WI38 (cell line): ENCODE data around the gene SCML2.
"Not testable (repeated sequence)": the region's sequence is repeated elsewhere in the genome, so short reads cannot be mapped to it uniquely, and the experiment has no call there.

ENCODE experiments used
- H3K4me3 ChIP-seq: 2 replicates; pipeline ENCODE4 v1.5.1; 2011; ENCODE audit warnings: low read depth, mild to moderate bottlenecking, control low read depth, low read length
- TF ChIP-seq, protein P1 (sequence below): IDR thresholded peaks from 2 replicates; pipeline ENCODE4 v1.5.1; 2012; ENCODE audit warnings: low read depth, mild to moderate bottlenecking, control low read depth, low read length

Gene SCML2

DNA sequence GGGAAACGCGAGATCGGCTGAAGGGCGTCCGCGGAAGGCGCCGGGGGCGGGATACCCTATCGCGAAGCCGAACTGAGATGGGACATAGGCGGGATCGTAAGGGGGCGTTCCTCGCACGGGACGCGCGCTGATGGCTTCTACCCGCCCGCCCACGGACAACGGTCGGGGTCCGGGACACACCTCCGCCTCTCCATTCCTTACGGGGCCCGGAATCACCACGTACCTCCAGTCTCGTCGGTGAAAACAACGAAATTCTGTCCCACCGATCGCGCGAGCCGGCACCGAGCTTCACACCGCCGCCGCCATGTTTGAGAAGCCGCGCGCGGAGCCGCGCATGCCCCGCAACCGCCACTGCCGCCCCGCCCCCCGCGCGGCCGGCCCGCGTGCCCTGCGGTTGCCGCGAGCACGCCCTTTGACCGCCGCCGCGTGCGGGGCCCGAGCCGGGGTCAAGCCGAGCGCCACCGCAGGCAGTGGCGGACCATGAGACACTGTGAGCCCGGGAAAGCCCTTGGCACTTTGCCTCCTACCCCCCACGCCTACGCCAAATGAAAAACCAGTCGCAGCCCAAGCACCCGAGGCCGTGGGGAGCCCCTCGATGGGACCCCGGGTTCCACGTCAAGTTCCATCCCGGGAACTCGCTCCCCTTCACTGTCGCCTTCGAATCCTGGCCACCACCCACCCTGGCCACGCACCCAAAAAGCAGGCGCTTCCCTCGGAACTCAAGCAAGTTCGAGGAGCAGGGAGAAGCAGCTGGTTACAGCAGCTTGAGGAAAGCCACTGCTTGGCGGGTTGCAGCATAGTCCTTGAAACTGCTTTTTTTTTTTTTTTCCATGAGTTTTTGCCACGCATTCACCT lies at the start of gene SCML2:
Gene SCML2, minus strand, starts transcription at position 320 of the 855 bp plus-strand sequence. CDS start 20,617 bp downstream, outside the sequence.
- TF ChIP-seq, protein P1, sequence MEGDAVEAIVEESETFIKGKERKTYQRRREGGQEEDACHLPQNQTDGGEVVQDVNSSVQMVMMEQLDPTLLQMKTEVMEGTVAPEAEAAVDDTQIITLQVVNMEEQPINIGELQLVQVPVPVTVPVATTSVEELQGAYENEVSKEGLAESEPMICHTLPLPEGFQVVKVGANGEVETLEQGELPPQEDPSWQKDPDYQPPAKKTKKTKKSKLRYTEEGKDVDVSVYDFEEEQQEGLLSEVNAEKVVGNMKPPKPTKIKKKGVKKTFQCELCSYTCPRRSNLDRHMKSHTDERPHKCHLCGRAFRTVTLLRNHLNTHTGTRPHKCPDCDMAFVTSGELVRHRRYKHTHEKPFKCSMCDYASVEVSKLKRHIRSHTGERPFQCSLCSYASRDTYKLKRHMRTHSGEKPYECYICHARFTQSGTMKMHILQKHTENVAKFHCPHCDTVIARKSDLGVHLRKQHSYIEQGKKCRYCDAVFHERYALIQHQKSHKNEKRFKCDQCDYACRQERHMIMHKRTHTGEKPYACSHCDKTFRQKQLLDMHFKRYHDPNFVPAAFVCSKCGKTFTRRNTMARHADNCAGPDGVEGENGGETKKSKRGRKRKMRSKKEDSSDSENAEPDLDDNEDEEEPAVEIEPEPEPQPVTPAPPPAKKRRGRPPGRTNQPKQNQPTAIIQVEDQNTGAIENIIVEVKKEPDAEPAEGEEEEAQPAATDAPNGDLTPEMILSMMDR = no peak
- peak within 1 kb of the TSS; percentile 61 for H3K4me3 ChIP-seq

DNA sequence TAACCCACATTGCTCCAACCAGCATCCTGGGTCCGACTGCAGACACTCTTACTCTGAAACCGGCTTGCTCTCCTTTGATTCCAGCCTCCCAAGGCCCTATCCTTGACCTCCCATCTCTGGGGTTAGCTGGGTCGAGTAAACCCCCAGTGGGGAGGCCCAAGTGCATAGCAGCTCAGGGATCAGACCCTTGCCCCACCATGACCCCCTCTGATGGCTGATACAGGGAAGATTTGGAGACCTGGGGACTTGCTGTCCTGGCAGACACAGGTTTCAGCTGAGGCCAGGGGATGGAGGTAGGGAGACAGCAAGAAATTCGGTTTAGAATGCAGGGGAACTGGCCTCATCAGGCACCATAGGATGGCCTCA lies 47.3 kb upstream of the SCML2 start:
- TF ChIP-seq, protein P1 = no peak
- H3K4me3 ChIP-seq = no peak overlapping the region

DNA sequence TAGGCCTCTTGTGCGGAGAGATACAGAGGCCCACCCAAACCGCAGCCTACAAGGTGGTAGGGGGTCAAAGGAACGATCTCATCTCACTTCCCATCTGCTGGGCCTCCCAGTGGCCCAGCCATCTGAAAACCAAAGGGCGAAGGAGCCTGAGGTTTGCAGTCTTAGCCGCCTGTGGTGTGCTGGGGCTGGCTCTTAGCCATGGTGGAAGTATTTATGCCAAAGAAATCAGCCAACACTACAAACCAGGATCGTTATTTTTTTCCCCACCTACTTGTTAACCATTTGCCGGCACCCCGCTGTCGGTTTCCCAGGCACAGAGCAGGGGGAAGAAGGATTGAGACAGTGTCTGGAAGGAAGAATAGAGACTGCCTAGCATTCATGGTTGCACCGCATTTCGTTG lies 40.0 kb upstream of the SCML2 start:
- TF ChIP-seq, protein P1 = no peak
- H3K4me3 ChIP-seq = no peak overlapping the region

DNA sequence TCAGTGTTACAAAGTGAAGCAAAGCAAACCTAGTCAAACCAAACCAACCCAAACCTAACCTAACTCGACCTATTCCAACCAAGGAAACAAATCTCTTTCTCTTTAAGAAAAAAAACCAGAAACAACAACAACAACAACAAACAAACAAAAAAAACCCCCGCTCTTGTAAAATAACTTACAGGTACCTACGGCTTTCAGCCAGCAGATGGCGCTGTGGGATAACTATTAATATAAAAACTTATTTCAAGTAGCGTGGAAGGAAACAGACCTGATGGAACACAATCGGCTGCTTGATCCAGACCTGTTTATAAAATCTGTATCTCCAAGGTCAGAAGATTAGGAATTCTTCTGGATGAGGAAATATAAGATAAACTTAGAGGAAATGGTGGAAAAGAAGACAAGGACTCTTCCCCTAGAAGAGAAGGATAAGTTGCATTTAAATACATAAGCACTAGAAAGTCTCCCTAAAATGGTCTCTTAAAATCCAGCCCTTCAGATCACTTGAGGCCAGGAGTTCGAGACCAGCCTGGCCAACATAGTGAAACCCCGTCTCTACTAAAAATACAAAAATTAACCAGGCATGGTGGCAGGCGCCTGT lies 36.6 kb upstream of the SCML2 start:
- no peak overlapping the region for H3K4me3 ChIP-seq
- TF ChIP-seq, protein P1 = peak; percentile 42; the same call in 1 of the 2 replicates

DNA sequence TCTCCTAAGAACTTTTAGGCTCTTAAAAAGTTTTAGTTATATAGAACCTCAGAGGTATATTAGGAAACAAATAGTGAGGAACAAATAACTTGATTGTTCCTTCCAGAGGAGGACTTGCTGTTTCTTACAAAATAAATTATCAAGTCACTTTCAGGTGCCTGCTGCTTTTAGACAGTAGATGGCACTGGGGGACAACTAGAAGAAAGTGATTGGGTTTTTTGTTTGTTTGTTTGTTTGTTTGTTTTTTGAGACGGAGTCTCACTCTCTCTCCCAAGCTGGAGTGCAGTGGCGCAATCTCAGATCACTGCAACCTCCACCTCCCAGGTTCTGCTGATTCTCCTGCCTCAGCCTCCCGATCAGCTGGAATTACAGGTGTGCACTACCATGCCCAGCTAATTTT lies 35.5 kb upstream of the SCML2 start:
- H3K4me3 ChIP-seq = no peak overlapping the region
- TF ChIP-seq, protein P1 = no peak

DNA sequence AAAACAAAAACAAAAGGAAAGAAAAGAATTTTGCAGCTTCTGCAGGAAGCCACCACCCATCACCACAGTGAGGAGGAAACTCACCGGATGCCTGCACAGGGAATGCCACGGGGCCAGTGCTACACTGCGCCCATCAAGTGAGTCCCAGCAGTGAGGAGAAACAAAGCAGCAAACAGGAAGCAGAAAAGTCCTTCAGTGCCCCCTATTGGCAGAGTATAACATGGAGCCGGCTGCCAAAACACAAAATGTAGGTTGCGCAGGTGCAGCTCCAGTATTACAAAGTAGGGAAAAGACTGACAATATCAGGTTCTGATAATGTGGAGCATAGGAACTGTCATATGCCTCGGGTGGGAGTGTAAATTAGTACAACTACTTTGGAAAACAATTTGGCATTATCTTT lies 23.3 kb upstream of the SCML2 start:
- H3K4me3 ChIP-seq = no peak overlapping the region
- TF ChIP-seq, protein P1 = peak; percentile 51

DNA sequence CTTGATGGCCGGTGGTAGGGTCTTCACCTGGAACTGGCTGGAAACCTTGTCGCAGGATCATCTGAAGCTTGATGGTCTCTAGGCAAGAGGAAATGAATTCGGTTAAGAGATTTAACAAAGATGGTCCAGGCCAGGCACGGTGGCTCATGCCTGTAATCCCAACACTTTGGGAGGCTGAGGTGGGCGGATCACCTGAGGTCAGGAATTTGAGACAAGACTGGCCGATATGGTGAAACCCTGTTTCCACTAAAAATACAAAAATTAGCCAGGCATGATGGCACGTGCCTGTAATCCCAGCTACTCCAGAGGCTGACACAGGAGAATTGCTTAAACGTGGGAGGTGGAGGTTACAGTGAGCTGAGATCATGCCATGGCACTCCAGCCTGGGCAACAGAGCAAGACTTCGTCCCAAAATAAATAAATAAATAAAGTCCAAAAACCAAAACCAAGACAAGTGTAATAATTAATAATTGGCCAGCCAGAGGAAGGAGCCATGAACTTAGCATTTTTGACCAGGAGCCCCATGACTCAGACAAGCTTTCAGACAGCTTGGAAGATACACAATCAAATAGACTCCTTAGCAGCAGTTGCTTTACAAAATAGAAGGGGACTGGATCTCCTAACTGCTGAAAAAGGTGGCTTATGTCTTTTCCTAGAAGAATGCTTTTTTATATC lies 20.8 kb upstream of the SCML2 start:
- not testable (repeated sequence) for H3K4me3 ChIP-seq

DNA sequence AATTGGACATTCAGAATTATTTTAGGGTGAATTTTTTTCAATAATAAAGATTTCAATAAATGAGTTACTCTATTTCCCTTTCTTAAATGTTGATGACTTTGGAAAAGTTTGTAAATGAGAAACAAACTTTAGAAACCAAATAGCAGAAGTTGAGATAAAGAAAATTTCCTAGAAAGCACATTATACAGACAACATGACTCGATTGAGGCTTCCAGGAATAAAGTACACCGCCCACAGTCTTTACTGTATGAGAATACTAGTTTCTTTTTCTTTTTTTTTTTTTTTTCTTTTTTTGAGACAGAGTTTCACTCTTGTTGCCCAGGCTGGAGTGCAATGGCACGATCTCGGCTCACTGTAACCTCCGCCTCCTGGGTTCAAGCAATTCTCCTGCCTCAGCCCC lies 14.6 kb upstream of the SCML2 start:
- H3K4me3 ChIP-seq = not testable (repeated sequence)
